H9 (cell line): ENCODE results near the gene LETM1. TPM values are rescaled to one million over a fixed set of nuclear protein-coding genes. Genes with fewer than 3 reads are reported as not detected.

Source experiments
- DNase-seq: peaks from one replicate; pipeline ENCODE4 v3.0.0-alpha.2; 2017
- H2AFZ ChIP-seq: one replicate; pipeline ENCODE4 v1.6.1; 2013; ENCODE audit warnings: mild to moderate bottlenecking, low read length, control low read depth, moderate library complexity
- H2AK5ac ChIP-seq: 2 replicates; pipeline ENCODE4 v1.6.1; 2013; ENCODE audit warnings: low read length, control low read depth, mixed read lengths; ENCODE audit not compliant: insufficient read length
- H2BK120ac ChIP-seq: one replicate; pipeline ENCODE4 v1.6.1; 2013; ENCODE audit warnings: low read depth, mild to moderate bottlenecking, low read length, control low read depth, inconsistent platforms; ENCODE audit not compliant: poor library complexity, severe bottlenecking
- H2BK12ac ChIP-seq: 2 replicates; pipeline ENCODE4 v1.6.1; 2013; ENCODE audit warnings: low read length, control low read depth, mixed read lengths, low read depth; ENCODE audit not compliant: insufficient read length
- H2BK15ac ChIP-seq: 2 replicates; pipeline ENCODE4 v1.6.1; 2013; ENCODE audit warnings: low read depth, low read length, control low read depth
- H2BK20ac ChIP-seq: one replicate; pipeline ENCODE4 v1.6.1; 2013; ENCODE audit warnings: low read depth, mild to moderate bottlenecking, low read length, control low read depth, inconsistent platforms; ENCODE audit not compliant: poor library complexity, severe bottlenecking
- H2BK5ac ChIP-seq: 2 replicates; pipeline ENCODE4 v1.6.1; 2013; ENCODE audit warnings: low read length, control low read depth, mixed read lengths; ENCODE audit not compliant: insufficient read length
- H3K14ac ChIP-seq: 2 replicates; pipeline ENCODE4 v1.6.1; 2013; ENCODE audit warnings: low read length, control low read depth; ENCODE audit not compliant: insufficient read depth
- H3K18ac ChIP-seq: 2 replicates; pipeline ENCODE4 v1.6.1; 2013; ENCODE audit warnings: low read depth, mild to moderate bottlenecking, mixed read lengths, low read length, control low read depth; ENCODE audit not compliant: insufficient read length
- H3K23ac ChIP-seq: 2 replicates; pipeline ENCODE4 v1.6.1; 2013; ENCODE audit warnings: low read length, control low read depth, mixed read lengths, low read depth; ENCODE audit not compliant: insufficient read length
- H3K23me2 ChIP-seq: 2 replicates; pipeline ENCODE4 v1.6.1; 2013; ENCODE audit warnings: low read depth, mild to moderate bottlenecking, mixed read lengths, low read length, control low read depth; ENCODE audit not compliant: insufficient read length, poor library complexity, severe bottlenecking
- H3K27ac ChIP-seq: 2 replicates; pipeline ENCODE4 v1.5.1; 2013; ENCODE audit warnings: low read length, control low read depth, mixed read lengths, low read depth; ENCODE audit not compliant: insufficient read length
- H3K27me3 ChIP-seq: 2 replicates; pipeline ENCODE4 v1.6.1; 2013; ENCODE audit warnings: low read length, control low read depth, inconsistent platforms; ENCODE audit not compliant: insufficient read depth
- H3K4ac ChIP-seq: 2 replicates; pipeline ENCODE4 v1.6.1; 2013; ENCODE audit warnings: low read depth, mild to moderate bottlenecking, control low read depth, inconsistent platforms, low read length, moderate library complexity
- H3K4me1 ChIP-seq: 2 replicates; pipeline ENCODE4 v1.6.1; 2013; ENCODE audit warnings: low read length, control low read depth, inconsistent platforms; ENCODE audit not compliant: insufficient read depth
- H3K4me2 ChIP-seq: 2 replicates; pipeline ENCODE4 v1.6.1; 2013; ENCODE audit warnings: low read length, control low read depth, mixed read lengths; ENCODE audit not compliant: insufficient read length, insufficient read depth
- H3K56ac ChIP-seq: 2 replicates; pipeline ENCODE4 v1.6.1; 2013; ENCODE audit warnings: low read depth, mild to moderate bottlenecking, mixed read lengths, low read length, control low read depth; ENCODE audit not compliant: insufficient read length
- H3K79me1 ChIP-seq: 2 replicates; pipeline ENCODE4 v1.6.1; 2013; ENCODE audit warnings: low read depth, mild to moderate bottlenecking, moderate library complexity, low read length, control low read depth, inconsistent platforms; ENCODE audit not compliant: insufficient read depth, poor library complexity, severe bottlenecking
- H3K79me2 ChIP-seq: 2 replicates; pipeline ENCODE4 v1.6.1; 2013; ENCODE audit warnings: low read length, control low read depth, inconsistent platforms; ENCODE audit not compliant: insufficient read depth
- H3K9ac ChIP-seq: 2 replicates; pipeline ENCODE4 v1.6.1; 2013; ENCODE audit warnings: low read length, control low read depth, mixed read lengths; ENCODE audit not compliant: insufficient read length; ENCODE audit errors: extremely low read depth
- H3K9me3 ChIP-seq: one replicate; pipeline ENCODE4 v1.6.1; 2013; ENCODE audit warnings: low read depth, low read length, inconsistent platforms; ENCODE audit not compliant: control insufficient read depth
- H3T11ph ChIP-seq: one replicate; pipeline ENCODE4 v1.6.1; 2013; ENCODE audit warnings: mild to moderate bottlenecking, low read length, control low read depth, inconsistent platforms
- H4K20me1 ChIP-seq: one replicate; pipeline ENCODE4 v1.6.1; 2013; ENCODE audit not compliant: control insufficient read depth, insufficient read length, insufficient read depth
- H4K5ac ChIP-seq: 2 replicates; pipeline ENCODE4 v1.6.1; 2013; ENCODE audit warnings: low read depth, mild to moderate bottlenecking, mixed read lengths, low read length, control low read depth; ENCODE audit not compliant: insufficient read length
- H4K8ac ChIP-seq: replicated peaks from 2 replicates; pipeline ENCODE4 v1.6.1; 2013; ENCODE audit warnings: low read length, control low read depth, mixed read lengths, low read depth; ENCODE audit not compliant: insufficient read length
- H4K91ac ChIP-seq: 2 replicates; pipeline ENCODE4 v1.6.1; 2013; ENCODE audit warnings: low read depth, mild to moderate bottlenecking, moderate library complexity, mixed read lengths, low read length, control low read depth; ENCODE audit not compliant: insufficient read length
- H3K27ac Mint-ChIP-seq, 3 experiments: 2 replicates in 2 of 3; 3 replicates in 1 of 3; pipeline ENCODE4 v1.8.0; 2020 to 2021; ENCODE audit warnings: mixed read lengths in 3 of 3, mild to moderate bottlenecking in 1 of 3, moderate library complexity in 1 of 3
- H3K27me3 Mint-ChIP-seq: 2 replicates; pipeline ENCODE4 v1.8.0; 2021; ENCODE audit warnings: low read depth, mild to moderate bottlenecking, moderate library complexity, mixed read lengths
- H3K36me3 Mint-ChIP-seq, 3 experiments: 2 replicates in 2 of 3; 3 replicates in 1 of 3; pipeline ENCODE4 v1.8.0; 2020 to 2021; ENCODE audit warnings: low read depth in 3 of 3, mixed read lengths in 3 of 3; ENCODE audit not compliant: insufficient read depth in 1 of 3
- H3K4me1 Mint-ChIP-seq, 2 experiments: 2 replicates each; pipeline ENCODE4 v1.8.0; 2020; ENCODE audit warnings: mixed read lengths in 2 of 2
- H3K4me3 Mint-ChIP-seq, 2 experiments: 2 replicates in 1 of 2; 3 replicates in 1 of 2; pipeline ENCODE4 v1.8.0; 2020 to 2021; ENCODE audit warnings: mild to moderate bottlenecking in 2 of 2, mixed read lengths in 2 of 2, moderate library complexity in 1 of 2
- H3K9me3 Mint-ChIP-seq, 2 experiments: 2 replicates in 1 of 2; 3 replicates in 1 of 2; pipeline ENCODE4 v1.8.0; 2020; ENCODE audit warnings: mild to moderate bottlenecking in 2 of 2, mixed read lengths in 2 of 2, moderate library complexity in 1 of 2
- CTCF ChIP-seq: fragments of 200-600 bp; sonication (generic); conservative IDR thresholded peaks from 3 replicates; pipeline ENCODE4 v1.8.0; 2021; ENCODE audit warnings: antibody characterized with exemption, mild to moderate bottlenecking
- WGBS: extraction: QIAGEN DNeasy Blood & Tissue Kit; methylation state at CpG from one replicate; pipeline ENCODE4 v1.1.7; 2013; ENCODE audit warnings: missing lambda C conversion rate, low lambda C conversion rate, mixed read lengths; ENCODE audit not compliant: insufficient read length; ENCODE audit errors: extremely low coverage; 5-methylcytosine and 5-hydroxymethylcytosine counted together
- total RNA-seq: library from RNA; stranded (reverse); gene quantifications from 2 replicates; pipeline ENCODE4 v1.2.1, GENCODE V29; 2021

LETM1 gene
- total RNA-seq, 1 experiment from 2014 or later, result 43.4 TPM

DNA sequence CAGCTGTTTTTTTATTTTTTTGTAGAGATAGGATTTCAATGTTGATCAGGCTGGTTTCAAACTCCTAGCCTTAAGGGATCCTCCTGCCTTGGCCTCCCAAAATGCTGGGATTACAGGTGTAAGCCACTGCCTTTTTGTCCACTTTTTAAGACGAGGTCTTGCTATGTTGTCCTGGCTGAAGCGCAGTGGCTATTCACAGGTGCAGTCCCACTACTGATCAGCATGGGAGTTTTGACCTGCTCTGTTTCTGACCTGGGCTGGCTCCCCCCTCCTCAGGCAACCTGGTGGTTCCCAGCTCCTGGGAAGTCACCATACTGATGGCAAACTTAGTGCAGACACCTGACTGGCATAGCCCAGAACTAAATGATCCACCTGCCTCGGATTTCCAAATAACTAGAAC is 13.0 kb upstream of the LETM1 start:
- Histone ChIP-seq H3K18ac (no peak overlapping the region), H3K4me2 (no peak overlapping the region), H2AFZ (no peak overlapping the region), H3K14ac (no peak overlapping the region), H2BK15ac (no peak overlapping the region), H3K23me2 (peaks cover 7% of the 10 kb centered on the region), H4K8ac (no peak overlapping the region), H3K79me1 (no peaks in the 10 kb centered on the region), H4K91ac (no peak overlapping the region), H2BK5ac (no peak overlapping the region), H3K9me3 (no peaks in the 10 kb centered on the region), H3K23ac (no peak overlapping the region), H2BK12ac (no peak overlapping the region), H3K27ac (no peak overlapping the region), H3K27me3 (peaks cover 42% of the 10 kb centered on the region), H3K9ac (no peak overlapping the region), H2BK120ac (no peak overlapping the region), H3K56ac (no peak overlapping the region), H3T11ph (no peak overlapping the region), H3K4me1 (no peaks in the 10 kb centered on the region), H4K20me1 (no peaks in the 10 kb centered on the region), H3K79me2 (peaks cover 14% of the 10 kb centered on the region; the same call in 1 of the 2 replicates), H2BK20ac (no peak overlapping the region), H2AK5ac (no peak overlapping the region), H4K5ac (no peak overlapping the region), H3K4ac (no peak overlapping the region)
- no peak for DNase-seq
- peaks cover 64% of the 10 kb centered on the region for H3K27me3 Mint-ChIP-seq
- no peak overlapping the region; a peak in 2 of 5 replicates for H3K4me3 Mint-ChIP-seq
- peaks cover 25 to 28% of the 10 kb centered on the region in 2 experiments for H3K4me1 Mint-ChIP-seq
- H3K27ac Mint-ChIP-seq, result no peak overlapping the region
- TF ChIP-seq CTCF, result no peak
- no CpG with 5 or more reads among the region's 3 CpGs for WGBS
- H3K9me3 Mint-ChIP-seq, result no peaks in the 10 kb centered on the region
- H3K36me3 Mint-ChIP-seq, result no peaks in the 10 kb centered on the region; a peak in 1 of 7 replicates
